BLaER1 (cell line): ENCODE measurements around the gene GPR132.

Experiments used
- H3K27ac ChIP-seq: shearing (Covaris generic); formaldehyde crosslinking; 2 replicates; pipeline ENCODE4 v1.8.1; 2022
- H3K27me3 ChIP-seq: shearing (Covaris generic); formaldehyde crosslinking; 2 replicates; pipeline ENCODE4 v1.8.1; 2022
- H3K36me3 ChIP-seq: shearing (Covaris generic); formaldehyde crosslinking; 2 replicates; pipeline ENCODE4 v1.8.1; 2022
- H3K4me1 ChIP-seq: shearing (Covaris generic); formaldehyde crosslinking; 2 replicates; pipeline ENCODE4 v1.8.1; 2022
- H3K4me2 ChIP-seq: shearing (Covaris generic); formaldehyde crosslinking; 2 replicates; pipeline ENCODE4 v1.8.1; 2022
- H3K4me3 ChIP-seq: shearing (Covaris generic); formaldehyde crosslinking; 2 replicates; pipeline ENCODE4 v1.8.1; 2022
- H3K9ac ChIP-seq: shearing (Covaris generic); formaldehyde crosslinking; 2 replicates; pipeline ENCODE4 v1.8.1; 2022
- H3K9me3 ChIP-seq: shearing (Covaris generic); formaldehyde crosslinking; 2 replicates; pipeline ENCODE4 v1.8.1; 2022
- H4K20me1 ChIP-seq: shearing (Covaris generic); formaldehyde crosslinking; 2 replicates; pipeline ENCODE4 v1.8.1; 2022
- Cebpa-rat ChIP-seq: shearing (Covaris generic); IDR thresholded peaks from 2 replicates; pipeline ENCODE4 v1.8.1; 2022

The GPR132 gene

GRCh38 chr14:105076296-105076804, 11.1 kb upstream of the GPR132 start:
- Histone ChIP-seq H4K20me1 (no peaks in the 10 kb centered on the region), H3K36me3 (no peaks in the 10 kb centered on the region), H3K4me3 (no peak overlapping the region), H3K27me3 (no peaks in the 10 kb centered on the region), H3K27ac (peak overlapping the region; percentile 87), H3K4me1 (peaks cover 62% of the 10 kb centered on the region), H3K9me3 (peaks cover 9% of the 10 kb centered on the region; the same call in 1 of the 2 replicates), H3K9ac (peak overlapping the region; percentile 68), H3K4me2 (peak overlapping the region; percentile 88)
- no peak for TF ChIP-seq Cebpa-rat

GRCh38 chr14:105075379-105076295, 10.4 kb upstream of the GPR132 start:
- Histone ChIP-seq H3K4me3 (peak overlapping the region; percentile 54; the same call in 1 of the 2 replicates), H3K27me3 (no peaks in the 10 kb centered on the region), H4K20me1 (no peaks in the 10 kb centered on the region), H3K9me3 (peaks cover 9% of the 10 kb centered on the region; the same call in 1 of the 2 replicates), H3K36me3 (no peaks in the 10 kb centered on the region), H3K4me2 (peak overlapping the region; percentile 88), H3K27ac (peak overlapping the region; percentile 87), H3K9ac (peak overlapping the region; percentile 68), H3K4me1 (peaks cover 69% of the 10 kb centered on the region)
- TF ChIP-seq Cebpa-rat: no peak

GRCh38 chr14:105074601-105075053, 9.4 kb upstream of the GPR132 start:
- H3K27ac ChIP-seq: peak overlapping the region; percentile 76
- H4K20me1 ChIP-seq: no peaks in the 10 kb centered on the region
- no peaks in the 10 kb centered on the region for H3K36me3 ChIP-seq
- H3K9me3 ChIP-seq: peaks cover 3% of the 10 kb centered on the region; the same call in 1 of the 2 replicates
- H3K9ac ChIP-seq: peak overlapping the region; percentile 59
- H3K4me3 ChIP-seq: peak overlapping the region; percentile 39; the same call in 1 of the 2 replicates
- H3K27me3 ChIP-seq: no peaks in the 10 kb centered on the region
- peaks cover 79% of the 10 kb centered on the region for H3K4me1 ChIP-seq
- peak overlapping the region; percentile 95 for H3K4me2 ChIP-seq
- no peak for TF ChIP-seq Cebpa-rat

- Histone ChIP-seq H3K9me3 (no peaks in the 10 kb centered on the region), H3K9ac (peak overlapping the region; percentile 59)
Observed at GRCh38 chr14:105073720-105074600, 8.7 kb upstream of the GPR132 start.

GRCh38 chr14:105072892-105073719, 7.9 kb upstream of the GPR132 start:
- no peaks in the 10 kb centered on the region for H3K27me3 ChIP-seq
- no peaks in the 10 kb centered on the region for H4K20me1 ChIP-seq
- peak overlapping the region; percentile 56; the same call in 1 of the 2 replicates for H3K27ac ChIP-seq
- no peak for TF ChIP-seq Cebpa-rat
- no peaks in the 10 kb centered on the region for H3K9me3 ChIP-seq
- H3K4me3 ChIP-seq: no peak overlapping the region
- 0 out of 2 replicates have a peak overlapping the region, but pooled peaks have one; percentile 10 for H3K9ac ChIP-seq
- H3K36me3 ChIP-seq: no peaks in the 10 kb centered on the region
- H3K4me2 ChIP-seq: peak overlapping the region; percentile 95
- H3K4me1 ChIP-seq: peaks cover 94% of the 10 kb centered on the region

More at GRCh38 chr14:105073720-105074600, 8.7 kb upstream of the GPR132 start:
- H3K36me3 ChIP-seq: no peaks in the 10 kb centered on the region
- no peak for TF ChIP-seq Cebpa-rat
- no peaks in the 10 kb centered on the region for H3K27me3 ChIP-seq
- H3K27ac ChIP-seq: peak overlapping the region; percentile 76
- H3K4me3 ChIP-seq: peak overlapping the region; percentile 39; the same call in 1 of the 2 replicates
- no peaks in the 10 kb centered on the region for H4K20me1 ChIP-seq
- peaks cover 86% of the 10 kb centered on the region for H3K4me1 ChIP-seq
- H3K4me2 ChIP-seq: peak overlapping the region; percentile 95

GRCh38 chr14:105072381-105072861, 7.2 kb upstream of the GPR132 start:
- Histone ChIP-seq H3K9ac (no peak overlapping the region), H3K4me1 (peaks cover 96% of the 10 kb centered on the region), H3K27ac (peak overlapping the region; percentile 56; the same call in 1 of the 2 replicates), H3K4me2 (peak overlapping the region; percentile 95), H3K36me3 (no peaks in the 10 kb centered on the region), H3K27me3 (no peaks in the 10 kb centered on the region), H4K20me1 (no peaks in the 10 kb centered on the region), H3K9me3 (no peaks in the 10 kb centered on the region), H3K4me3 (no peak overlapping the region)
- no peak for TF ChIP-seq Cebpa-rat

GRCh38 chr14:105071942-105072341, 6.7 kb upstream of the GPR132 start:
- Histone ChIP-seq H3K27me3 (no peaks in the 10 kb centered on the region), H3K4me2 (peak overlapping the region; percentile 95), H3K4me1 (peaks cover 96% of the 10 kb centered on the region), H3K36me3 (no peaks in the 10 kb centered on the region), H3K9me3 (no peaks in the 10 kb centered on the region), H3K27ac (no peak overlapping the region), H3K9ac (no peak overlapping the region), H4K20me1 (no peaks in the 10 kb centered on the region), H3K4me3 (no peak overlapping the region)
- TF ChIP-seq Cebpa-rat: no peak

GRCh38 chr14:105071326-105071725, 6.1 kb upstream of the GPR132 start:
- Histone ChIP-seq H3K4me2 (peak overlapping the region; percentile 95), H3K9ac (peak overlapping the region; percentile 38; the same call in 1 of the 2 replicates), H4K20me1 (no peaks in the 10 kb centered on the region), H3K27me3 (no peaks in the 10 kb centered on the region), H3K4me3 (no peak overlapping the region), H3K4me1 (peaks cover 96% of the 10 kb centered on the region), H3K9me3 (no peaks in the 10 kb centered on the region), H3K27ac (0 out of 2 replicates have a peak overlapping the region, but pooled peaks have one; percentile 60), H3K36me3 (no peaks in the 10 kb centered on the region)
- no peak for TF ChIP-seq Cebpa-rat
